ENCODE results near the gene NR1D2.

Gene NR1D2

GRCh38 chr3:23994244-23994569 lies 49.1 kb downstream of the NR1D2 start:
- DNase-seq (ENCODE audit: low spot score) = no peak
- in situ Hi-C loops (cut with MboI; ENCODE audit: low pct_unique_long_range_greater_than_20kb, low sequenced_read_pairs, unreplicated experiment) = loop anchor here (25.0 kb wide), 1 partner anchor 243 kb away; no protein-coding TSS in a partner anchor
- no peak for TF ChIP-seq CTCF (IDR thresholded peaks at IDR 0.05; ENCODE audit: extremely low read depth, insufficient read depth, missing control alignments)

- in situ Hi-C loops (cut with MboI; ENCODE audit: low pct_unique_long_range_greater_than_20kb, low sequenced_read_pairs, unreplicated experiment) = loop anchor here (25.0 kb wide), 1 partner anchor 242 kb away; no protein-coding TSS in a partner anchor
Observed at GRCh38 chr3:23995219-23995618, 50.1 kb downstream of the NR1D2 start.

DNA sequence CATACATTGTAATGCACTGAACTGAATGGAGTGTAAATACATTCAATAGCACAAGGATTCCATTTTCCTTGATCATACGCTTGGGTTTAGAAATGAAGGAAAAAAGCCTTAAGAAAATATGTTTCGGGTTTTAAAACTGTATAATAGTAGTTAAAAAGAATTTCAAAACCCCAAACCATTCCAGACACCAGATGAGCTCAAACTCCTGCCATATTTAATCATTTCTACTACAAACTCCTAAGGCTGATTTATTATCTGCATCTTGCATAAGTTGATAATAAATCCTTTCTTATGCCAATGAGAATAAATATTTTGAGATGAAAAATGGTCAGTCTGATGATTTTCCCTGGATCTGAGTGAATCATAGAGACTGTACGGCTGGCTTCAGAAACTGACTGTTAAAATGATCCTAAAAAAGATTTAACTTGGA lies 51.0 kb downstream of the NR1D2 start:
- in situ Hi-C loops (cut with MboI; ENCODE audit: low pct_unique_long_range_greater_than_20kb, low sequenced_read_pairs, unreplicated experiment) = loop anchor here (25.0 kb wide), 1 partner anchor 241 kb away; no protein-coding TSS in a partner anchor
- DNase-seq (ENCODE audit: low spot score) = no peak
- TF ChIP-seq CTCF (IDR thresholded peaks at IDR 0.05; ENCODE audit: extremely low read depth, insufficient read depth, missing control alignments) = no peak

More at GRCh38 chr3:23995219-23995618, 50.1 kb downstream of the NR1D2 start:
- no peak for TF ChIP-seq CTCF (IDR thresholded peaks at IDR 0.05; ENCODE audit: extremely low read depth, insufficient read depth, missing control alignments)
- no peak for DNase-seq (ENCODE audit: low spot score)

DNA sequence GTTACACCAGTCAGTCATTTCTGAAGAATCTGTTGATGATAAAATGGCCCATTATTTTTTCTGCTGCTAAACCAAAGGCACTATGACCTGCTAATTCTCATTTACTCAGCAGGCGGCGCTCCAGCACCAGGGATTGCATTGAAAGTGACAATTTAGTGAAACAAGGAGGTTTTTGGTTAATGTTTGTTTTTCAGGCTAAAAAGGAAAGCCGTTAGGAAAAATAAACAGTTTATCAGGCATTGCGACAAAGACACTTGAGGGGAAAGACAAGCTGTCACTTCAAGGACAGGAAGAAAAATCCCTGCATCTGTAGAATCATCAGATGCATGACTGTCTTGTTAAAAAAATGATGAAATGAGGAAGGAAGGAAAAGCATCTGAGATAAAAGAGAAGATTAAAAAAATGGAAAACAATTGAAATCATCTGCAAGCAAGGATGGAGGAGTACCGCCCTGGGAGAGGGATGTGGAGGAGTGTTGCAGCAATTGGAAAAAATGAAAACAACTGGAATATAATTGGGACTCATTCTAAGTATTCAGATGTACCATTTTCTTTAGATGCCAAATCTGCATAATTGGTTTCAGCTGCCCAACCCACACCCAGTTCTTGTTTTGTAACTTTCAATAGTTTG lies 54.0 kb downstream of the NR1D2 start:
- TF ChIP-seq CTCF (IDR thresholded peaks at IDR 0.05; ENCODE audit: extremely low read depth, insufficient read depth, missing control alignments) = peak; percentile 96
- in situ Hi-C loops (cut with MboI; ENCODE audit: low pct_unique_long_range_greater_than_20kb, low sequenced_read_pairs, unreplicated experiment) = loop anchor here (25.0 kb wide), 1 partner anchor 238 kb away; no protein-coding TSS in a partner anchor
- peak; percentile 56 for DNase-seq (ENCODE audit: low spot score)

- no peak for DNase-seq (ENCODE audit: low spot score)
- in situ Hi-C loops (cut with MboI; ENCODE audit: low pct_unique_long_range_greater_than_20kb, low sequenced_read_pairs, unreplicated experiment) = no loop called here
Observed at GRCh38 chr3:24002129-24002528, 57.0 kb downstream of the NR1D2 start.

DNA sequence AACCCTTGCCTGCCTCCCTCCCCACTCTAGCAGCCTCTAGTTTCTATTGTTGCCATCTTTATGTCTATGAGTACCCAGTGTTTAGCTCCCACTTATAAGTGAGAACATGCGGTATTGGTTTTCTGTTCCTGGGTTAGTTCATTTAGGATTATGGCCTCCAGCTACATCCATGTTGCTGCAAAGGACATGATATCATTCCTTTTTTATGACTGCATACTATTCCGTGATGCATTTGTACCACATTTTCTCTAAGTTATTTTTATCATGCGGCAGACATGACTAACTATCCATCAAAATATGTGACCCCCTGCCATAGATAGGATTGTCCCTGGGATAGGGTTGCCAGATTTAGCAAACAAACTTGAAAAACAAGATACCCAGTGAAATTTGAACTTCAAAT lies 58.4 kb downstream of the NR1D2 start:
- no peak for DNase-seq (ENCODE audit: low spot score)
- no peak for TF ChIP-seq CTCF (IDR thresholded peaks at IDR 0.05; ENCODE audit: extremely low read depth, insufficient read depth, missing control alignments)
- in situ Hi-C loops (cut with MboI; ENCODE audit: low pct_unique_long_range_greater_than_20kb, low sequenced_read_pairs, unreplicated experiment) = no loop called here

More at GRCh38 chr3:24002129-24002528, 57.0 kb downstream of the NR1D2 start:
- TF ChIP-seq CTCF (IDR thresholded peaks at IDR 0.05; ENCODE audit: extremely low read depth, insufficient read depth, missing control alignments) = no peak

Measured in GM13977 (cell line).